Adrenal gland (tissue), 5 donors: ENCODE data around the gene SLC39A2.

Experiments used
- POLR2A ChIP-seq, 2 donors: fragments of 450-650 bp; IDR thresholded peaks; one replicate each; pipeline ENCODE4 v1.6.1; 2017; ENCODE audit warnings: antibody characterized with exemption in 2 of 2, mild to moderate bottlenecking in 2 of 2, moderate library complexity in 1 of 2
- TF ChIP-seq, protein P1 (sequence below), 6 experiments: fragments of 450-650 bp in 4 of 6; fragments of 200-600 bp in 2 of 6; sonication (generic) in 1 of 6; IDR thresholded peaks; 1 replicate in 5 of 6; 2 replicates in 1 of 6; pipeline versions ENCODE4 v1.5.1 to v1.8.0; 2016 to 2021; ENCODE audit warnings: antibody characterized with exemption in 6 of 6, mild to moderate bottlenecking in 2 of 6, moderate library complexity in 1 of 6
- donor health status: DM: no; HTN: no; CAD: no.

DNA sequence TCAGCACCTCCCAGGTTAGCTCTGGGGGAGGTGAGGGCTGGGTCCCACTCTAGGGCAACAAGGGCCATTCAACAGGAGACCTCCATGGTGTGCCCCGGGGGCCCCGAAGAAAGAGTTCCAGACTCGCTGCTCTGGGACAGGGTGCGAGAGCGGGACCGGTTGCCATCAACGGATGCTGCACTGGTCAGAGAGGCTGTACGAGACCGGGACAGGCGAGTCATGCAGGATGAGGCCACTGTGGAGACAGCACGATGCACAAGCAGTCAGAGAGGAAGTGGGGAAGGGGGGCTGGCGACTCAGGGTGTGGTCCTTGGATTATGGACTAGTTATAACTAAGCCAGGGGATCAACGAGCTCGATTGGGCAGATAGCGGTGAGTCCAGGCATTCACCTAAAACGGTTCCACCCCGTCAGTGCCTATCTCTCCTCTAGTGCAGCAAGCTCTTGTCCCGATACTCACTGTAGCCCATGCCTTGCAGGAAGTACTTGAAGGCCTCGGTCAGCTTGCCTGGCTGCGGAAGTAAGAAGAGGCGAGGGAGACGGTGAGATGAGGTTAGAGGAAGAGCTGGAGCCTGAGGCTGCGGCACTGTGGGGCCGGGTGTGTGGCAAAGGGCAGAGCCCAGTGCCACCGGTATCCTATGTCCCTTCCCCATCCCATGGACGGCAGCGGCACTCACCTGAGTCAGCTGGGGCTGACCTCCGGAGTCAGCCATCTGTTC lies 18.6 kb downstream of the SLC39A2 start:
- no peak for TF ChIP-seq POLR2A (IDR thresholded peaks at IDR 0.05)
- TF ChIP-seq, protein P1, sequence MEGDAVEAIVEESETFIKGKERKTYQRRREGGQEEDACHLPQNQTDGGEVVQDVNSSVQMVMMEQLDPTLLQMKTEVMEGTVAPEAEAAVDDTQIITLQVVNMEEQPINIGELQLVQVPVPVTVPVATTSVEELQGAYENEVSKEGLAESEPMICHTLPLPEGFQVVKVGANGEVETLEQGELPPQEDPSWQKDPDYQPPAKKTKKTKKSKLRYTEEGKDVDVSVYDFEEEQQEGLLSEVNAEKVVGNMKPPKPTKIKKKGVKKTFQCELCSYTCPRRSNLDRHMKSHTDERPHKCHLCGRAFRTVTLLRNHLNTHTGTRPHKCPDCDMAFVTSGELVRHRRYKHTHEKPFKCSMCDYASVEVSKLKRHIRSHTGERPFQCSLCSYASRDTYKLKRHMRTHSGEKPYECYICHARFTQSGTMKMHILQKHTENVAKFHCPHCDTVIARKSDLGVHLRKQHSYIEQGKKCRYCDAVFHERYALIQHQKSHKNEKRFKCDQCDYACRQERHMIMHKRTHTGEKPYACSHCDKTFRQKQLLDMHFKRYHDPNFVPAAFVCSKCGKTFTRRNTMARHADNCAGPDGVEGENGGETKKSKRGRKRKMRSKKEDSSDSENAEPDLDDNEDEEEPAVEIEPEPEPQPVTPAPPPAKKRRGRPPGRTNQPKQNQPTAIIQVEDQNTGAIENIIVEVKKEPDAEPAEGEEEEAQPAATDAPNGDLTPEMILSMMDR (IDR thresholded peaks at IDR 0.05), result no peak
